ENCODE measurements around the gene HTR2A.

GRCh38 chr13:46901721-46902120 is 4.9 kb upstream of the HTR2A start:
- no peak for TF ChIP-seq CTCF (IDR thresholded peaks at IDR 0.05; ENCODE audit: insufficient read depth, low read depth, low read length)
- no peak for TF ChIP-seq EZH2 (IDR thresholded peaks at IDR 0.05; ENCODE audit: insufficient read depth, low read length)
